Prostate gland (tissue), 2 donors: Measurements from ENCODE around the gene PTPRJ.

ENCODE experiments used
- POLR2A ChIP-seq: fragments of 450-650 bp; IDR thresholded peaks from one replicate; pipeline ENCODE4 v1.6.1; 2016; ENCODE audit warnings: antibody characterized with exemption, mild to moderate bottlenecking
- TF ChIP-seq, protein P1 (sequence below), 4 experiments: fragments of 200-600 bp in 2 of 4; fragments of 450-650 bp in 2 of 4; sonication (generic) in 2 of 4; IDR thresholded peaks; 1 replicate in 3 of 4; 2 replicates in 1 of 4; pipeline ENCODE4 v1.5.1; 2016 to 2019; ENCODE audit warnings: antibody characterized with exemption in 4 of 4, mild to moderate bottlenecking in 2 of 4, moderate library complexity in 2 of 4

DNA sequence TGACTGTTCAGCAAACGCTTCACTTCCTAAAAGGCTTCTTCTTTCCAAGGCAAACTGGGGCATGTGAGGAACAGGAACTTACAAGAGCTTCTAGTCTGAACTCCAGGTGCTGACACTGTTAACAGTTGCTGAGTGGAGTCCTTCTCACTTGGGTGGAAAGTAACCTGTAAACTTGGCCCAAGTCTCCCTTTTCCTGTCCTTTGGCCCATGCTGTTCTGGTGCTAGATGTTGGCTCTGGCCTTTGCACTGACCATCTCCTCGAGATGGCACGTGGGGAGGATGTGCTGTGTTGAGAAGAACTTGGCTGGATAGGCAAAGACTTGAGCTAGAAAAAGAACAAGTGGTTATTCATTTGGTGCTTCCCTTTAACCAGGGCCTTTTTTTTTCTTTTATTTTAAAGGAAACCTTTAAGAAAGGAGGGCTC lies 53.6 kb downstream of the PTPRJ start:
- TF ChIP-seq POLR2A: no peak
- TF ChIP-seq, protein P1, sequence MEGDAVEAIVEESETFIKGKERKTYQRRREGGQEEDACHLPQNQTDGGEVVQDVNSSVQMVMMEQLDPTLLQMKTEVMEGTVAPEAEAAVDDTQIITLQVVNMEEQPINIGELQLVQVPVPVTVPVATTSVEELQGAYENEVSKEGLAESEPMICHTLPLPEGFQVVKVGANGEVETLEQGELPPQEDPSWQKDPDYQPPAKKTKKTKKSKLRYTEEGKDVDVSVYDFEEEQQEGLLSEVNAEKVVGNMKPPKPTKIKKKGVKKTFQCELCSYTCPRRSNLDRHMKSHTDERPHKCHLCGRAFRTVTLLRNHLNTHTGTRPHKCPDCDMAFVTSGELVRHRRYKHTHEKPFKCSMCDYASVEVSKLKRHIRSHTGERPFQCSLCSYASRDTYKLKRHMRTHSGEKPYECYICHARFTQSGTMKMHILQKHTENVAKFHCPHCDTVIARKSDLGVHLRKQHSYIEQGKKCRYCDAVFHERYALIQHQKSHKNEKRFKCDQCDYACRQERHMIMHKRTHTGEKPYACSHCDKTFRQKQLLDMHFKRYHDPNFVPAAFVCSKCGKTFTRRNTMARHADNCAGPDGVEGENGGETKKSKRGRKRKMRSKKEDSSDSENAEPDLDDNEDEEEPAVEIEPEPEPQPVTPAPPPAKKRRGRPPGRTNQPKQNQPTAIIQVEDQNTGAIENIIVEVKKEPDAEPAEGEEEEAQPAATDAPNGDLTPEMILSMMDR (IDR thresholded peaks at IDR 0.05): no peak
